Measurements from ENCODE around the gene STARD10. TPM values are rescaled to one million over a fixed set of nuclear protein-coding genes. Genes with fewer than 3 reads are reported as not detected.

STARD10 gene
- total RNA-seq, 2 experiments from 2014 or later: 10.5 to 12.9 TPM

DNA sequence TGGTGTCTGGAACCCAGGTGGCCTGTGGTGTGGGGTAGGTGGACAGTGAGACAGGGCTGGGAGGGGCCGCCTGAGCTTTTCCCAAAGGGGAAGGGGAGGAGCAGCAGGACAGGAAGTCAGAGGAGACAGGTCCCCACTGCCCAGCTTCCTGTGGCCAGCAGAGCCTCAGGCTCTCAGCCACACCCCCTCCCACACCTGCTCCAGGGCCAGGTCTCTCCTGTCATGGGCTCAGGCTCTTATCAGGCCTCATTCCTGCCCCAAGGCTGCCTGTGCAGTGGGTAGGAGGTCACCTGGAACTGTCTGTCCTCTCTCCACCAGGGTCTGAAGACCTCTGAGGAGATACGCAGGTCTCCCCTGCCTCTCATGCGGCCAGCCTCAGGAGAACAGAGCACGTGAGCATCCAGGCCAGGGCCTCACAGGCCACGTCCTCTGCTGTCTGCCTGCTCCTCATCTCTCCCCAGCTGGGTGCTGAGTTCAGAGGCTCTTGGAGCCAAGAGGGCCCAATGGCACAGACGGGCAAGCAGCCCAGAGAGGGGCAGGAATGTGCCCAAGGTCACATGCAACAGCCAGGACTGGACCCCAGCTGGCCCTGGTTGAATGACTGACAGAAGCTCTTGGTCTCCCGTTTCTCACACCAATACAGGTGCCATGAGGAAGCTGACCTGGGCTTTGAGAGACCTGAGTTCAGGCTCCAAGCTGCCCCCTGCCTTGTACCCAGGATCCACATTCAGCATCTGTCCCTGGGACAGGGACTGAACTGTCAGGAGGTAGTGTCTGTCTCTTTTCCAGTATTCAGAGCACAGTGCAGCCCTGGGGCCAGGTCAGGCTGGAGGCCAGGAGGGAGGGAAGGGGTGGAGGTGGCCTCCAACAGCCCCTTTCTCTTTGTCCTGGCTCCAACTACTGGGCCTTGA is 16.7 kb downstream of the STARD10 start:
- Histone ChIP-seq H3K27me3 (ENCODE audit: control insufficient read depth in 1 of 2, insufficient read depth in 2 of 2, low read length in 2 of 2) (no peaks in the 10 kb centered on the region), H3K4me3 (ENCODE audit: low read length) (no peak overlapping the region), H3K27ac (ENCODE audit: low read depth in 1 of 2, low read length in 2 of 2) (no peak overlapping the region), H3K4me1 (ENCODE audit: insufficient read depth, low read length) (peaks cover 42% of the 10 kb centered on the region), H3K9me3 (ENCODE audit: control insufficient read depth in 1 of 2, insufficient read depth in 1 of 2, low read length in 2 of 2) (no peaks in the 10 kb centered on the region), H3K36me3 (ENCODE audit: insufficient read depth, low read length) (no peaks in the 10 kb centered on the region)
- no peaks in the 10 kb centered on the region for H3K27me3 Mint-ChIP-seq
- H3K27ac Mint-ChIP-seq: no peak overlapping the region
- DNase-seq (no peak), ATAC-seq (ENCODE audit: poor library complexity) (no peak)
- CTCF ChIA-PET: no interaction called here
- H3K36me3 Mint-ChIP-seq (ENCODE audit: low read depth): no peaks in the 10 kb centered on the region
- no peaks in the 10 kb centered on the region for H3K9me3 Mint-ChIP-seq
- POLR2A ChIA-PET: no interaction called here
- no peak overlapping the region for H3K4me3 Mint-ChIP-seq
- intact Hi-C loops (cut with DNase I, micrococcal nuclease): no loop called here
- peaks cover 15% of the 10 kb centered on the region for H3K4me1 Mint-ChIP-seq (ENCODE audit: low read depth)
- TF ChIP-seq, protein P1, sequence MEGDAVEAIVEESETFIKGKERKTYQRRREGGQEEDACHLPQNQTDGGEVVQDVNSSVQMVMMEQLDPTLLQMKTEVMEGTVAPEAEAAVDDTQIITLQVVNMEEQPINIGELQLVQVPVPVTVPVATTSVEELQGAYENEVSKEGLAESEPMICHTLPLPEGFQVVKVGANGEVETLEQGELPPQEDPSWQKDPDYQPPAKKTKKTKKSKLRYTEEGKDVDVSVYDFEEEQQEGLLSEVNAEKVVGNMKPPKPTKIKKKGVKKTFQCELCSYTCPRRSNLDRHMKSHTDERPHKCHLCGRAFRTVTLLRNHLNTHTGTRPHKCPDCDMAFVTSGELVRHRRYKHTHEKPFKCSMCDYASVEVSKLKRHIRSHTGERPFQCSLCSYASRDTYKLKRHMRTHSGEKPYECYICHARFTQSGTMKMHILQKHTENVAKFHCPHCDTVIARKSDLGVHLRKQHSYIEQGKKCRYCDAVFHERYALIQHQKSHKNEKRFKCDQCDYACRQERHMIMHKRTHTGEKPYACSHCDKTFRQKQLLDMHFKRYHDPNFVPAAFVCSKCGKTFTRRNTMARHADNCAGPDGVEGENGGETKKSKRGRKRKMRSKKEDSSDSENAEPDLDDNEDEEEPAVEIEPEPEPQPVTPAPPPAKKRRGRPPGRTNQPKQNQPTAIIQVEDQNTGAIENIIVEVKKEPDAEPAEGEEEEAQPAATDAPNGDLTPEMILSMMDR (IDR thresholded peaks at IDR 0.05): no peak

DNA sequence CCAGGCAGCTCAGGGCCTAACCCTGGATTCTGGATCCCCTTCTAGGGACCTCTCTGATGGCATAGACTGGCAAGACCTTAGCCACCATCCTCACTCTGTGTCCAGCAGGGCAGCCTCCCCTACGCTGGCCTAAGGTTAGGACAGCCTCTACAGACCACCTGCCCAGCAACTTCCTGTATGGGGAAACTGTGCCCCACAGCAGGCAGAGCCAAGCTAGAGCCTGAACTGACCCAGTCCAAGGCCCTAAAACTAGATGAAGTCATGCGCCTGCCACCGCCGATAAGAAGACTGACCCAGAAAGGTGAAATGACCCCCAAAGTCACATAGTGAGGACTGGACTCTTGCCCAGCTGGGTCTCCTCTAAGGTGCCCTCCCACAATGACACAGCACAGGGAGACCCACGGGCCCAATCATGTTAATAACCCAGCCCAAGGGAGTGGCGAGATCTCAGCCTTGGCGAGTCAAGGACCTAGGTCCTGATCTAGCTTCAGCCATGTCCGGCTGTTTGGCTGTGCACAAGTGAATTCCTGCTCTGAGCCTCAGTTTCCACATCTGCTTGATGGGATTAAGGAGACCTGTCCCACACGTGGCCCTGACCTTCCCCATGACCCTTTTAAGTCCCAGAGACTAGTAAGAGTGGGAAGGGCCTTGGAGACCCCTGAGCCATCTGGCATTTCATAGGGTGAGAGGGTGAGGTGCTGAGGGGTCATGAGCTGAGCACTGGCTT is 17.6 kb downstream of the STARD10 start:
- Mint-ChIP-seq H3K27me3 (no peaks in the 10 kb centered on the region), H3K36me3 (ENCODE audit: low read depth) (no peaks in the 10 kb centered on the region), H3K27ac (no peak overlapping the region), H3K4me3 (no peak overlapping the region), H3K9me3 (no peaks in the 10 kb centered on the region), H3K4me1 (ENCODE audit: low read depth) (peaks cover 11% of the 10 kb centered on the region)
- ATAC-seq (ENCODE audit: poor library complexity) (no peak), DNase-seq (no peak)
- Histone ChIP-seq H3K9me3 (ENCODE audit: control insufficient read depth in 1 of 2, insufficient read depth in 1 of 2, low read length in 2 of 2) (no peaks in the 10 kb centered on the region), H3K4me3 (ENCODE audit: low read length) (no peak overlapping the region), H3K4me1 (ENCODE audit: insufficient read depth, low read length) (peaks cover 39% of the 10 kb centered on the region), H3K27ac (ENCODE audit: low read depth in 1 of 2, low read length in 2 of 2) (no peak overlapping the region), H3K27me3 (ENCODE audit: control insufficient read depth in 1 of 2, insufficient read depth in 2 of 2, low read length in 2 of 2) (no peaks in the 10 kb centered on the region), H3K36me3 (ENCODE audit: insufficient read depth, low read length) (no peaks in the 10 kb centered on the region)
- ChIA-PET CTCF (no interaction called here), POLR2A (no interaction called here)
- TF ChIP-seq, protein P1 (IDR thresholded peaks at IDR 0.05): no peak
- intact Hi-C loops (cut with DNase I, micrococcal nuclease): no loop called here

DNA sequence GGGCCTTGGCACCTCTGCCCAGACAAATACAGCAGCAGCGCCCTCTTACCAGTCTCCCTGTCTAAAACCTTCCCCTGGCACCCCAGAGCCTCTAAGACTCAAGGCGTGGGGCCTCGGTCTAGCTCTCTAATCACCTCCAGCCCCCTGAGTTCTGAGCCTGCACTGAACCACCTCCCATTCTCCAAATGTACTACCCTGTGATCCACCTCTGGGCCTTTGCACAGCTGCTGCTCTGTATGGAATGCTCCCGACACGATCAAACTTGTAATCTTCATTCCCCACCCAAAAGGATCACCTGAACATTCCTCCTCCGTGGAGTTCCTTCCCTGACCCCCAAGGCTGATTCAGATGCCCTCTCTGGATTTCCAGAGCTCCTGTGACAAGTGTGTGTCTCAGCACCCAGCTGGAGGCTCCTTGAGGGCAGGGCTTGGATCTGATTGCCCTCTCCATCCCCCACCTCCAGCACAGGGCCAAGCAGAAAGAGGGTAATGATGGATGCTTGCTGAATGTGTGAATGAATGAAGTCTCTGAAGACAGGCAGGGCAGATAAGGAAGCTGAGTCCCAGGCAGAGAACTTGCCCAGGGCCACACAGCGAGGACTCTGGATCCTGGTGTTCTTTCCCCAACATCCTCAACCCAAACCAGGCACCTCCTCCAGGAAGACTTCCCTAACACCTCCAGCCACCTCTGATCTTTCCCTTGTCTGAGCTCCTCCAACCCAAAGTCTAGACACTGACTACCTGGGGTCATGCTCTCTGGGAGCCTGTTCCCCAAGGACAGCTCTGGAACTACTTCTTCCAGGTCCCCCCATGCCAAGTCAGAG is 18.3 kb downstream of the STARD10 start:
- H3K9me3 ChIP-seq (ENCODE audit: control insufficient read depth in 1 of 2, insufficient read depth in 1 of 2, low read length in 2 of 2): no peaks in the 10 kb centered on the region
- ChIA-PET CTCF (no interaction called here), POLR2A (no interaction called here)
- H3K4me1 Mint-ChIP-seq (ENCODE audit: low read depth): peaks cover 11% of the 10 kb centered on the region
- peaks cover 31% of the 10 kb centered on the region for H3K4me1 ChIP-seq (ENCODE audit: insufficient read depth, low read length)
- TF ChIP-seq, protein P1 (IDR thresholded peaks at IDR 0.05): no peak
- no peak overlapping the region for H3K4me3 ChIP-seq (ENCODE audit: low read length)
- no peak overlapping the region for H3K4me3 Mint-ChIP-seq
- no peaks in the 10 kb centered on the region for H3K36me3 ChIP-seq (ENCODE audit: insufficient read depth, low read length)
- H3K36me3 Mint-ChIP-seq (ENCODE audit: low read depth): no peaks in the 10 kb centered on the region
- ATAC-seq (ENCODE audit: poor library complexity) (no peak), DNase-seq (no peak)
- no peak overlapping the region for H3K27ac Mint-ChIP-seq
- H3K27me3 ChIP-seq (ENCODE audit: control insufficient read depth in 1 of 2, insufficient read depth in 2 of 2, low read length in 2 of 2): no peaks in the 10 kb centered on the region
- H3K27me3 Mint-ChIP-seq: no peaks in the 10 kb centered on the region
- H3K9me3 Mint-ChIP-seq: no peaks in the 10 kb centered on the region
- no peak overlapping the region for H3K27ac ChIP-seq (ENCODE audit: low read depth in 1 of 2, low read length in 2 of 2)
- intact Hi-C loops (cut with DNase I, micrococcal nuclease): no loop called here

Measured in CD4-positive, alpha-beta T cell (primary cell).